ENCODE results near the gene GTPBP6. TPM values are rescaled to one million over a fixed set of nuclear protein-coding genes. Genes with fewer than 3 reads are reported as not detected.
"Not testable (repeated sequence)": the region's sequence is repeated elsewhere in the genome, so short reads cannot be mapped to it uniquely, and the experiment has no call there.

Gene GTPBP6
- total RNA-seq, 1 experiment from 2014 or later, result 59.2 TPM

GRCh38 chrX:292900-293897, 25.4 kb downstream of the GTPBP6 start:
- DNase-seq (ENCODE audit: low read depth), result no peak

DNA sequence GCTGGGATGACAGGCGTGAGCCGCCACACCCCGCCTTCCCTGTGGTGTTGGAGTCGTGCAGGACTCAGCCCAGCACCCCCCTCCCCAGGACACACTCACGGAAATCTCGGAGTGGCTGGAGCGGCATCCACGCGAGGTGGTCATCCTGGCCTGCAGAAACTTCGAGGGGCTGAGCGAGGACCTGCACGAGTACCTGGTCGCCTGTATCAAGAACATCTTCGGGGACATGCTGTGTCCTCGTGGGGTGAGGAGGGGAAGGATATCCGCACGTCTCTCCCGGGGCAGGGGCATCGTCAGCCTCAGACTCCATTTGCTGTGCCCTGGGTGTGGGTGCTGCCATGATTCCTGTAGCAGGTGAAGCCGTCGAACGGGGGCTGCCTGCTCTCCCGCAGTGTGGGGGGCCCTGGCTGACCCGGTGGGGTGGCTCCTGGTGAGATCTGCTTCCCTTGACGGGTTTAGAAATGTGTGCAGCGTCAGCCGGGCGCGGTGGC, 27.1 kb downstream of the GTPBP6 start:
- no peak for DNase-seq (ENCODE audit: low read depth)

- no peak for DNase-seq (ENCODE audit: low read depth)
These were observed 28.0 kb downstream of the GTPBP6 start for GRCh38 chrX:290476-291166.

DNA sequence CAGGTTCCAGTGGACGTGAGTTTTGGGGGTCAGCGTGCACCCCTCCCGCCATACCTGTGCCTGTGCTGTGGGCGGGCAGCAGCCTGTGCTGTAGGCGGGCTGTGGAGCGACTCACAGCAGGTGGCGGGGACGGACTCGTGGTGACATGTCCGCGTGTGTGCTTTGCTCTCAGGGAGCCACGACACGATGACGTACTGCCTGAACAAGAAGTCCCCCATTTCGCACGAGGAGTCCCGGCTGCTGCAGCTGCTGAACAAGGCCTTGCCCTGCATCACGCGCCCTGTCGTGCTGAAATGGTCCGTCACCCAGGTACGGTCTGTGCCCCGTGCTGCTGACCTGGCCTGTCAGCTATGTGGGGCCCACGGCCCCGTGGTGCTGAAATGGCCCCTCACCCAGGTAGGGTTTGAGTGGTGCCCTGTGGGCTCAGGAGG, 30.0 kb downstream of the GTPBP6 start:
- DNase-seq (ENCODE audit: low read depth), result no peak

DNA sequence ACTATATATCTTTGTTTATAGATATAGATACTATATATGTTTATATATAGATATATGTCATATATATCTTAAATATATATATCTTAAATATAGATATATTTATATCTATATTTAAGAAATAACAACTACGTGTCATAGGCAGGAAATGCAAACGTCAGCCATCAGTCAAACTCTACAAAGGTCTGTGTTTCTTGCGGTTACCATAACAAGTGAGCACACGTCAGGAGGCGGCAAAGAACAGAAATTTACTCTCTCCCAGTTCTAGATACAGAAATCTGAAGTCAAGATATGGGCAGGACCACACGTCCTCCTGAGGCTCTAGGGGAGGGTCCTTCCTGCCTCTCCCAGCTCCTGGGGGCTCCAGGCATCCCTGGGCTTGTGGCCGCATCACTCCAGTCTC, 30.9 kb downstream of the GTPBP6 start:
- DNase-seq (ENCODE audit: low read depth), result no peak

DNA sequence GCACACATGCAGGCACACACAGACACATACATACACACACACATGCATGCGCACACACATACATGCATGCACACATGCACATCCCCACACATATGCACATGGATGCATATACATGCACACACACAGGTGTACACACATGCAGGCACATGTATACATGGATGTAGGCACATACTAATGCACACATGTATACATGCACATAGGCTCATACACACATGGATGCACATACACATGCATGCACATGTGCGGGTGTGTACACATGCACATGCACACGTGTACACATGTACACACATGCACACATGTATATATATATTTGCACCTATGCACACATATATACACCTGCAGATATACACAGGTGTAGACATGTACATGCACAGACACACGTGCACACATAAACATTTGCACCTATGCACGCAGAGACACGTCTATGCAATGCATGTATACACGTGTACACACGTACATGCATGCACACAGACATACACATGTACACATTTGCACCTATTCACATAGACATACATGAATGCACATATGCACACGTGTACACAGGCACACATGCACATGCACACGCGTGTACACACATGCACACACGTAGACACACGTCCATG, 33.4 kb downstream of the GTPBP6 start:
- no peak for DNase-seq (ENCODE audit: low read depth)

- peak; percentile 84 for DNase-seq (ENCODE audit: low read depth)
These were observed 35.3 kb downstream of the GTPBP6 start for GRCh38 chrX:283115-283845.

DNA sequence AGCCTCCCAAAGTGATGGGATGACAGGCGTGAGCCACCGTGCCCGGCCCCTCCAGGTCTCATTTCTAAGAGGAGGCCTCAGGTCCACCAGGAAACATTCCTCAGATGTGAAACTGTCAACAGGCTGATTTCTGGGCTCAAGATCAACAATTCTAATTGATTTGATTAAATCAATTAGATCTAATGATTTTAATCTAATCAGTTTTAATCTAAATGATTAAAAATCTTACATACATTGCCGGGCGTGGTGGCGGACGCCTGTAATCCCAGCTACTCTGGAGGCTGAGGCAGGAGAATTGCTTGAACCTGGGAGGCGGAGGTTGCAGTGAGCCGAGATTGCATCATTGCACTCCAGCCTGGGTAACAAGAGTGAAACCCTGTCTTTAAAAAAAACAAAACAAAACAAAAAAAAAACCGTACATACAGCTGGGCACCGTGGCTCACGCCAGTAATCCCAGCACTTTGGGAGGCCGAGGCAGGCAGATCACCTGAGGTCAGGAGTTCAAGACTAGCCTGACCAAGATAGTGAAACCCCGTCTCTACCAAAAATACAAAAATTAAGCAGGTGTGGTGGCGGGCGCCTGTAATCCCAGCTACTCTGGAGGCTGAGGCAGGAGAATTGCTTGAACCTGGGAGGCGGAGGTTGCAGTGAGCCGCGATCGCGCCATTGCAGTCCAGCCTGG, 36.5 kb downstream of the GTPBP6 start:
- not testable (repeated sequence) for DNase-seq (ENCODE audit: low read depth)

GRCh38 chrX:281166-281999, 37.2 kb downstream of the GTPBP6 start, which contains the start of gene PLCXD1:
TSS of gene PLCXD1 (plus strand) at chrX:281381. CDS start at chrX:284188, 2,807 bp downstream.
- no peak for DNase-seq (ENCODE audit: low read depth)

GRCh38 chrX:280722-281121, 37.9 kb downstream of the GTPBP6 start:
- not testable (repeated sequence) for DNase-seq (ENCODE audit: low read depth)

DNA sequence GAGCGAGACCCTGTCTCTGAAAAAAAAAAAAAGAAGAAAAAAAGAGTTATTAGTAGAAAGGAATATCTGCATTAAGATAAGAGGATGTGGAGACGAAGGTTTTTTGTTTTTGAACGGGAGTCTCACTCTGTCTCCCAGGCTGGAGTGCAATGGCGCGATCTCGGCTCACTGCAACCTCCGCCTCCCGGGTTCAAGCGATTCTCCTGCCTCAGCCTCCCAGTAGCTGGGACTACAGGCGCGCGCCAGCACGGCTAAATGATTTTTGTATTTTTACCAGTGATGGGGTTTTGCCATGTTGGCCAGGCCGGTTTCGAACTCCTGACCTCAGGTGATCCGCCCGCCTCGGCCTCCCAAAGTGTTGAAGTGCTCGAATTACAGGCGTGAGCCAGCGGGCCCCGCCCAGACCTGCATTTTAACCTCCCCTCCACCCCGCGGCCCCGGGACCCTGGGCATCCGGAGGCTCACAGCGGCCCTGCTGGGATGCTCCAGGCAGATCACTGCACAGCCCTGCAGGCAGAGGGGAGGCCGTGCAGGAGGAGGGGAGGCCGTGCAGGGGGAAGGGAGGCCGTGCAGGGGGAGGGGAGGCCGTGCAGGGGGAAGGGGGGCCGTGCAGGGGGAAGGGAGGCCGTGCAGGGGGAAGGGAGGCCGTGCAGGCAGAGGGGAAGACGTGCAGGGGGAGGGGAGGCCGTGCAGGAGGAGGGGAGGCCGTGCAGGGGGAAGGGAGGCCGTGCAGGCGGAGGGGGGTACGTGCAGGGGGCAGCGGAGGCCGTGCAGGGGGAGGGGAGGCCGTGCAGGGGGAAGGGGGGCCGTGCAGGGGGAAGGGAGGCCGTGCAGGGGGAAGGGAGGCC, 38.6 kb downstream of the GTPBP6 start:
- DNase-seq (ENCODE audit: low read depth), result not testable (repeated sequence)

DNA sequence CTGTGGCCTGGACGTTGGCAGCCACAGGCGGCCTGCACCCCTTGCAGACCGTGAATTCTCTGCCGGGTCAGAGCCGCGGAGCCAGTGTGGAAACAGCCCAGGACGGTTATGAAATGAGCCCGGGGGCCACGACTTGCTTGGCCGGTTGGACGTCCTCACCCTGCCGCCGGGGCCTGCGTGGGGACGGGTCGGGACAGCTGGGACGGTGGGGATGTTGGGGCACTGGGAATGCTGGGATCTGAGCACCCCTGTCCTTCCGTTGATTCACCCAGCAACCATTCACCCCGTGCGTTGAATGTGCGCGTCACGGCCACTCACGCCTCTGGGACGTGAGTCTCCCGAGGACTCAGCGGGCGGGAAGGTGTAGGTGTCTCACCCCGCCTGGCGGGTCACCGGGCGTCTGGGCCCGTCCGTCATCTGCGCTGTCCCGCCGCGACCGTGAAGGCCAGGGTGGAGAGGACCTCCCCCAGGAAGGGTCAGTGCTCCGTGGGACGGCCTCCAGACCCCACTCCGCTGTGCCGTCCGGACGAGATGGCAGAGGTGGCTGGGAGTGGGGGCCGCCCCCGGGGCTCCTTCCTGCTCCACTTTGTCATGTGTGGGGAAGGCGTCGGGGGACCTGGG, 41.9 kb downstream of the GTPBP6 start:
- DNase-seq (ENCODE audit: low read depth), result peak; percentile 43

GRCh38 chrX:275967-276580, 42.5 kb downstream of the GTPBP6 start:
- DNase-seq (ENCODE audit: low read depth), result peak; percentile 22

DNA sequence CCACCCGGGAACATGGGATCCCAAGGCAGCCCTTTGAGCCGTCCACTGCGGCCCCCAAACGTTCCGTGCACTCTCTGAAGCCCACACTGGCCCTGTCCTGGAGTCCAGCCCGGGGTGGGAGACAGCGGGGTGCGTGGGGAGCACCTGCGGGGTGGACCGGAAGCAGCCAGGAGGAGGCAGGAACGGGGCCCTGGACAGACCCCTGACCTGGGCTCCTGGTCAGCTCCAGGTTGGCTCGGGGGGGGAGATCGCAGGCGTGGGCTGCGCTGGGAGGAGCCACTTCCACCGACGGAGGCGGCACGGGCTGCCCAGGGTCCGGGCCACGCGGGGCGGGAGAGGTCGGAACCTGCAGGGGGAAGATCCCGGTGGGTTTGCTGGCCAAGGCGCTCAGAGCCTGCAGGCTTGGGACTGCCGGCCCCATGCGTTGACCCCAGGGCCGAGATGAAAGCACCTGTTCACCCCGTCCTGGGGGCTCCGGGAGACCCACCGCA, 43.1 kb downstream of the GTPBP6 start:
- DNase-seq (ENCODE audit: low read depth), result no peak

DNA sequence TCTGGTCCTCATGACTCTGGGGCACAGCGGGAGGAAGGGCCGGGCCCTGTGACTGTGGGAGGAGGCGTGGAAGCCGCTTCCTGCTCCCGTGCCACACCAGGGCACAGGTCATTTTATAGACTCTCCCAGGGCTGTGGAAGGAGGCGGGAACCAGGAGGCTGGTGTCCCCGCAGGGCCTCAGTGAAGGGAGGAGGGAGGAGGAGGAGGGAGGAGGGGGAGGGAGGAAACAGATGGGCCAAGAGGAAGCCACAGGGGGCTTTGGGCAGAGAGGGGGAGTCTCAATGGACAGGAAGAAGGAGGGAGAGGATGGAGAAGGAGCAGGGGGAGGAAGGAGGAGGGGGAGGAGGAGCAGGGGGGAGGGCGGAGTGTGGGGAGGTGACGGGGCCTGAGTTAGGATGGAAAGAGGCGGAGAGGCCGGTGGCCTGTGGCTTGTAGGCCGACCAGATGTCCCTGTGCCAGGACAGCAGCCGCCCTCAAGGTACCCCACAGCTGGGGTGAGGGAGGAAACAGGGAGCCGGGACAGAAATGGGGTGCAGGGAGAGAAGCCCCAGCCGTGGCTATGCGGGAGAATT, 43.6 kb downstream of the GTPBP6 start:
- DNase-seq (ENCODE audit: low read depth), result no peak

- DNase-seq (ENCODE audit: low read depth), result no peak
These were observed 47.7 kb downstream of the GTPBP6 start for GRCh38 chrX:270848-271367.

GRCh38 chrX:267771-268261, 50.8 kb downstream of the GTPBP6 start:
- DNase-seq (ENCODE audit: low read depth), result no peak
